Keratinocyte (primary cell): ENCODE data around the gene ATRX. TPM values are rescaled to one million over a fixed set of nuclear protein-coding genes. Genes with fewer than 3 reads are reported as not detected.

Experiments
- DNase-seq: peaks from one replicate; pipeline ENCODE4 v3.0.0-alpha.2; 2011; ENCODE audit warnings: low read depth, missing footprints, low spot score
- FAIRE-seq: peaks from 2 replicates; lab custom pipeline; 2011; peaks lifted over from hg19 to GRCh38; lab: Jason Lieb, UNC
- H2AFZ ChIP-seq: 2 replicates; pipeline ENCODE4 v1.6.0; 2012; ENCODE audit warnings: low read length, control low read depth, inconsistent platforms; ENCODE audit not compliant: control insufficient read depth
- H3K27ac ChIP-seq: 2 replicates; pipeline ENCODE4 v1.5.1; 2011; ENCODE audit warnings: low read length; ENCODE audit not compliant: control insufficient read depth, insufficient read depth
- H3K27me3 ChIP-seq: 3 replicates; pipeline ENCODE4 v1.6.0; 2011; ENCODE audit warnings: low read length; ENCODE audit not compliant: control insufficient read depth, insufficient read depth; ENCODE audit errors: extremely low read depth
- H3K36me3 ChIP-seq, 2 experiments: 2 replicates in 1 of 2; 3 replicates in 1 of 2; pipeline ENCODE4 v1.5.1; 2011; ENCODE audit warnings: low read length in 2 of 2, mild to moderate bottlenecking in 1 of 2; ENCODE audit not compliant: control insufficient read depth in 2 of 2, insufficient read depth in 2 of 2; ENCODE audit errors: extremely low read depth in 1 of 2
- H3K4me1 ChIP-seq: 3 replicates; pipeline ENCODE4 v1.5.1; 2011; ENCODE audit warnings: low read length; ENCODE audit not compliant: control insufficient read depth, insufficient read depth; ENCODE audit errors: extremely low read depth
- H3K4me2 ChIP-seq: 3 replicates; pipeline ENCODE4 v1.6.0; 2011; ENCODE audit warnings: low read depth, low read length; ENCODE audit not compliant: control insufficient read depth, insufficient read depth; ENCODE audit errors: extremely low read depth
- H3K4me3 ChIP-seq, 3 experiments: fragments of 200-600 bp in 1 of 3; sonication (generic) in 1 of 3; 2 replicates in 2 of 3; 3 replicates in 1 of 3; pipeline ENCODE4 v1.5.1; 2011 to 2016; ENCODE audit warnings: low read length in 3 of 3, mild to moderate bottlenecking in 3 of 3, control low read depth in 2 of 3, inconsistent platforms in 1 of 3, low read depth in 1 of 3, mixed read lengths in 1 of 3, mixed run types in 1 of 3, moderate library complexity in 1 of 3; ENCODE audit not compliant: control insufficient read depth in 2 of 3, insufficient read depth in 2 of 3; ENCODE audit errors: extremely low read depth in 1 of 3
- H3K79me2 ChIP-seq: 2 replicates; pipeline ENCODE4 v1.6.0; 2012; ENCODE audit warnings: low read length; ENCODE audit not compliant: control insufficient read depth, insufficient read depth
- H3K9ac ChIP-seq: 3 replicates; pipeline ENCODE4 v1.6.0; 2011; ENCODE audit warnings: low read length; ENCODE audit not compliant: control insufficient read depth, insufficient read depth; ENCODE audit errors: extremely low read depth
- H3K9me1 ChIP-seq: 3 replicates; pipeline ENCODE4 v1.6.0; 2011; ENCODE audit warnings: low read length; ENCODE audit not compliant: control insufficient read depth, insufficient read depth; ENCODE audit errors: extremely low read depth
- H3K9me3 ChIP-seq: 2 replicates; pipeline ENCODE4 v1.5.1; 2012; ENCODE audit warnings: low read depth, low read length; ENCODE audit not compliant: control insufficient read depth
- H4K20me1 ChIP-seq: 3 replicates; pipeline ENCODE4 v1.6.0; 2011; ENCODE audit warnings: low read length; ENCODE audit not compliant: control insufficient read depth, insufficient read depth; ENCODE audit errors: extremely low read depth
- EZH2 ChIP-seq: IDR thresholded peaks from one replicate; pipeline ENCODE4 v1.6.1; 2012; ENCODE audit warnings: inconsistent platforms, mild to moderate bottlenecking, low read length, moderate library complexity
- dilution Hi-C: fragments of 300-500 bp; cut with MboI; formaldehyde crosslinking; loops from one replicate; pipeline ENCODE4 v1.7.0; 2020; ENCODE audit warnings: low sequenced_read_pairs; ENCODE audit not compliant: extremely low pct_ligation_motif_present
- polyA plus RNA-seq, 5 experiments: library from polyadenylated mRNA; depleted of rRNA in 3 of 5; stranded (reverse) in 3 of 5; stranded (forward) in 1 of 5; unstranded in 1 of 5; fragments of >200 nt; gene quantifications; 1 replicate in 1 of 5; 2 replicates in 3 of 5; 3 replicates in 1 of 5; pipeline versions ENCODE4 v1.2.1 to v1.2.3, GENCODE V29; 2011 to 2012; ENCODE audit warnings: missing spikeins in 2 of 5, low read depth in 1 of 5, low replicate concordance in 1 of 5
- TF ChIP-seq, protein P1 (sequence below), 3 experiments: IDR thresholded peaks in 1 of 3; conservative IDR thresholded peaks in 1 of 3; optimal IDR thresholded peaks in 1 of 3; 2 replicates in 2 of 3; 3 replicates in 1 of 3; pipeline versions ENCODE3 to v1.5.1; 2011; ENCODE audit warnings: low read length in 3 of 3, mild to moderate bottlenecking in 3 of 3, moderate library complexity in 2 of 3, control low read depth in 1 of 3, inconsistent platforms in 1 of 3; ENCODE audit not compliant: insufficient read depth in 2 of 3; ENCODE audit errors: extremely low read depth in 1 of 3

ATRX gene
- polyA plus RNA-seq, 1 donor (not counting 4 experiments of a cell fraction or from before 2014, with no cell fraction given): 31.3 TPM

DNA sequence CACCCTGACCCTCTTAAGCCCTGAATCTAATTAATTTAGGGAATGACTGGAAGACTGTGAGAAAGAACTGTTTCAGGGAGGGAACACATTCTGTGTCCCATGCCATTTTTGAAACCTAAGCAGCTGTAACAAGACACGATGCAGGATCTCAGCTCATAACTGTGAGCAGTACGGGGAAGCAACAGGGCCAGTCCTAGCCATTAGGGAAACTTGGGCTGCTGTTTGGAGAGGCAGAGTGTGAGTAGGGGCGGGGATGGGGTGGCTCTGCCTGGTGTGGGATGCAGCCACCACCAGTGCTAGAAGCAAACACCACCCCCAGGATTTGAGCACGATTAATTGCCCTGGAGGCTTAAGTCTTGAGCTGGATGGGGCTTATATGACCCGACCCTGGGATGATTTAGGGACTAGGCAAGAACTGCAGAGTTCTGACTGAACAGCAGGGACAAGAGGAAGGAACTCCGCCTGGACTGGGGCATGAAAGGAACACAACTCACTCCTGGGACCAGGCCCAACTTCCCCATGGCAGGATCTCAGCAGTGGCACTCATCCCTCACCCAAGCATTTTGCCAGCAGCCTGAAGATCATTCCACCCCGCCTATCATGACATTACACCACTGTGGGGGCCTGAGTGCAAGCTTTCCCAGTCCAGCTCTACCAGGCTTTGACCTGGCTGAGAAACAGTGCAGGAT, 43.1 kb downstream of the ATRX start:
- Histone ChIP-seq H3K9ac (no peak overlapping the region), H3K9me3 (no peaks in the 10 kb centered on the region), H3K4me2 (no peak overlapping the region), H3K4me3 (no peak overlapping the region), H3K9me1 (no peaks in the 10 kb centered on the region), H3K36me3 (no peaks in the 10 kb centered on the region), H3K27me3 (no peaks in the 10 kb centered on the region), H3K4me1 (no peaks in the 10 kb centered on the region), H2AFZ (no peak overlapping the region), H3K27ac (no peak overlapping the region), H3K79me2 (peaks cover 67% of the 10 kb centered on the region), H4K20me1 (no peaks in the 10 kb centered on the region)
- dilution Hi-C loops: no loop called here
- DNase-seq: no peak
- no peak for FAIRE-seq
- TF ChIP-seq EZH2: no peak
- TF ChIP-seq, protein P1, sequence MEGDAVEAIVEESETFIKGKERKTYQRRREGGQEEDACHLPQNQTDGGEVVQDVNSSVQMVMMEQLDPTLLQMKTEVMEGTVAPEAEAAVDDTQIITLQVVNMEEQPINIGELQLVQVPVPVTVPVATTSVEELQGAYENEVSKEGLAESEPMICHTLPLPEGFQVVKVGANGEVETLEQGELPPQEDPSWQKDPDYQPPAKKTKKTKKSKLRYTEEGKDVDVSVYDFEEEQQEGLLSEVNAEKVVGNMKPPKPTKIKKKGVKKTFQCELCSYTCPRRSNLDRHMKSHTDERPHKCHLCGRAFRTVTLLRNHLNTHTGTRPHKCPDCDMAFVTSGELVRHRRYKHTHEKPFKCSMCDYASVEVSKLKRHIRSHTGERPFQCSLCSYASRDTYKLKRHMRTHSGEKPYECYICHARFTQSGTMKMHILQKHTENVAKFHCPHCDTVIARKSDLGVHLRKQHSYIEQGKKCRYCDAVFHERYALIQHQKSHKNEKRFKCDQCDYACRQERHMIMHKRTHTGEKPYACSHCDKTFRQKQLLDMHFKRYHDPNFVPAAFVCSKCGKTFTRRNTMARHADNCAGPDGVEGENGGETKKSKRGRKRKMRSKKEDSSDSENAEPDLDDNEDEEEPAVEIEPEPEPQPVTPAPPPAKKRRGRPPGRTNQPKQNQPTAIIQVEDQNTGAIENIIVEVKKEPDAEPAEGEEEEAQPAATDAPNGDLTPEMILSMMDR (optimal IDR thresholded peaks at IDR 0.05 in 1 of 3, IDR thresholded peaks at IDR 0.05 in 1 of 3, conservative IDR thresholded peaks at IDR 0.05 in 1 of 3; ENCODE audit: extremely low read depth in 1 of 3, insufficient read depth in 2 of 3, low read length in 3 of 3): no peak

DNA sequence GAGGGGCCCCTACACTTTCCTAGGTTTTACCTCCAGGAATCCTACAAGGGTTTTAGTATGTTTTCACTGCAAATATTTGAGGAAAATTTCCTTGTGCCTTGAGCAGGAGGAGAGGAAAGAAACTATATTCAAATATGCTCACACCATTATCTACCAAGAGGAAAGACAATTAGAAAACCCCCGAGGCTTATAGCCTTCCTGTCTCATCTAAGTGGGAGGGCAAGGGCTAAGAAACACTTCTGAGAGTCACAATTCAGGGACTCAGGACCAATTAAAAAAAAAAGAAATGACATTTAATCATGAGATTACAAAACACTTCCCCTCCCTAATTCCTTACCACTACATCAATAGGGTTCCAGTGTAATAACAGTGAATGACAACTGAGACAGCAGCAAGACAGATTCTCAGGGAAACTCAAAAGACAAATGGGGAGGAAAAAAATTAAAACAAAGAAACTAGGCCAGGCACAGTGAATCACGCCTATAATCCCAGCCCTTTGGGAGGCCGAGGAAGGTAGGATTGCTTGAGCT, 45.6 kb downstream of the ATRX start:
- Histone ChIP-seq H3K9me3 (no peaks in the 10 kb centered on the region), H3K4me1 (no peaks in the 10 kb centered on the region), H4K20me1 (no peaks in the 10 kb centered on the region), H3K4me3 (no peak overlapping the region), H3K36me3 (no peaks in the 10 kb centered on the region), H3K9me1 (no peaks in the 10 kb centered on the region), H3K27me3 (no peaks in the 10 kb centered on the region), H2AFZ (no peak overlapping the region), H3K27ac (no peak overlapping the region), H3K4me2 (no peak overlapping the region), H3K9ac (no peak overlapping the region), H3K79me2 (peaks cover 78% of the 10 kb centered on the region)
- TF ChIP-seq EZH2: no peak
- TF ChIP-seq, protein P1 (optimal IDR thresholded peaks at IDR 0.05 in 1 of 3, IDR thresholded peaks at IDR 0.05 in 1 of 3, conservative IDR thresholded peaks at IDR 0.05 in 1 of 3; ENCODE audit: extremely low read depth in 1 of 3, insufficient read depth in 2 of 3, low read length in 3 of 3): no peak
- dilution Hi-C loops: no loop called here
- FAIRE-seq: no peak
- no peak for DNase-seq
